OCI-LY3 (cell line): ENCODE measurements around the gene SCYGR5.

Experiments
- CTCF ChIP-seq: fragments of 200-600, 300-600 bp; sonication (generic); IDR thresholded peaks from 2 replicates; pipeline ENCODE4 v1.5.1; 2014; ENCODE audit warnings: antibody characterized with exemption, low read length, low read depth
- EZH2phosphoT487 ChIP-seq: fragments of 200-600 bp; shearing (Covaris generic); IDR thresholded peaks from 2 replicates; pipeline ENCODE4 v1.6.1; 2018; ENCODE audit warnings: antibody characterized with exemption, mixed run types, low read depth

GRCh38 chr2:227677928-227678327 is 11.3 kb downstream of the SCYGR5 start:
- no peak for TF ChIP-seq CTCF
- no peak for TF ChIP-seq EZH2phosphoT487
